Measurements from ENCODE around the gene HOXC6. TPM values are rescaled to one million over a fixed set of nuclear protein-coding genes. Genes with fewer than 3 reads are reported as not detected.

The HOXC6 gene
- total and polyA plus RNA-seq, 9 of the 15 experiments (the other 6 are each of a cell fraction or from before 2014, with no cell fraction given), result 0.06 to 4.0 (median 1.4) TPM

DNA sequence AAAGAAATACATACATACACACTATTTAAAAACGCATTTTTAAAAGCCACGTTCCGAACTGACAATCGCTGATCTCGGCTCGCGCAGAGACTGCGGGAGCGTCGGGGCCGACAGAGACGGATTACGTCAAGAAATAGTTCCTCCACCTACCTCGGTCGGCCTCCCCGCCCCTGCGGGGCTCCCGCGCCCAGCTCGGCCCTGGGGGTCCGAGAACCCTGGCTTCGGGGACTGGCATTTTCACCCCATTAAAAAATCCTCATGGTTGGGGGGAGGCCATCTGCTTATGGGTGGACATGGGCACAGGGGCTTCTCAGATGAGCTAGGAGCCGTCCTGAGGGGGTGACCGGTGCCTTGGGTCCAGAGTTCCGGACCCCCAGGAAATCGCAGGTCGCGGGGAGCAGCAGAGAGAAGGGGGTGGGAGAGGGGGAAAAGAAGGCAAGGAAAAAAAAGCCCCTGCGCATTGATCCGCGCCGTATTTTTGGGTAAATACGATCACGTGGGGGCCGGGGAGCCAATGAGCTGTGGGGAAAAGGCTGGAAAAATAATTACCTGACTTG lies 28.6 kb upstream of the HOXC6 start (continued):
- TF ChIP-seq SMAD1 (IDR thresholded peaks at IDR 0.05; ENCODE audit: low read depth, low read length, partially characterized antibody), result no peak
- no peak for TF ChIP-seq XRCC3 (IDR thresholded peaks at IDR 0.05)
- TF ChIP-seq KAT2B (IDR thresholded peaks at IDR 0.05; ENCODE audit: low read depth, low read length), result no peak
- TF ChIP-seq ZNF239 (CRISPR knock-in tag; IDR thresholded peaks at IDR 0.05), result no peak
- TF ChIP-seq, protein P1, sequence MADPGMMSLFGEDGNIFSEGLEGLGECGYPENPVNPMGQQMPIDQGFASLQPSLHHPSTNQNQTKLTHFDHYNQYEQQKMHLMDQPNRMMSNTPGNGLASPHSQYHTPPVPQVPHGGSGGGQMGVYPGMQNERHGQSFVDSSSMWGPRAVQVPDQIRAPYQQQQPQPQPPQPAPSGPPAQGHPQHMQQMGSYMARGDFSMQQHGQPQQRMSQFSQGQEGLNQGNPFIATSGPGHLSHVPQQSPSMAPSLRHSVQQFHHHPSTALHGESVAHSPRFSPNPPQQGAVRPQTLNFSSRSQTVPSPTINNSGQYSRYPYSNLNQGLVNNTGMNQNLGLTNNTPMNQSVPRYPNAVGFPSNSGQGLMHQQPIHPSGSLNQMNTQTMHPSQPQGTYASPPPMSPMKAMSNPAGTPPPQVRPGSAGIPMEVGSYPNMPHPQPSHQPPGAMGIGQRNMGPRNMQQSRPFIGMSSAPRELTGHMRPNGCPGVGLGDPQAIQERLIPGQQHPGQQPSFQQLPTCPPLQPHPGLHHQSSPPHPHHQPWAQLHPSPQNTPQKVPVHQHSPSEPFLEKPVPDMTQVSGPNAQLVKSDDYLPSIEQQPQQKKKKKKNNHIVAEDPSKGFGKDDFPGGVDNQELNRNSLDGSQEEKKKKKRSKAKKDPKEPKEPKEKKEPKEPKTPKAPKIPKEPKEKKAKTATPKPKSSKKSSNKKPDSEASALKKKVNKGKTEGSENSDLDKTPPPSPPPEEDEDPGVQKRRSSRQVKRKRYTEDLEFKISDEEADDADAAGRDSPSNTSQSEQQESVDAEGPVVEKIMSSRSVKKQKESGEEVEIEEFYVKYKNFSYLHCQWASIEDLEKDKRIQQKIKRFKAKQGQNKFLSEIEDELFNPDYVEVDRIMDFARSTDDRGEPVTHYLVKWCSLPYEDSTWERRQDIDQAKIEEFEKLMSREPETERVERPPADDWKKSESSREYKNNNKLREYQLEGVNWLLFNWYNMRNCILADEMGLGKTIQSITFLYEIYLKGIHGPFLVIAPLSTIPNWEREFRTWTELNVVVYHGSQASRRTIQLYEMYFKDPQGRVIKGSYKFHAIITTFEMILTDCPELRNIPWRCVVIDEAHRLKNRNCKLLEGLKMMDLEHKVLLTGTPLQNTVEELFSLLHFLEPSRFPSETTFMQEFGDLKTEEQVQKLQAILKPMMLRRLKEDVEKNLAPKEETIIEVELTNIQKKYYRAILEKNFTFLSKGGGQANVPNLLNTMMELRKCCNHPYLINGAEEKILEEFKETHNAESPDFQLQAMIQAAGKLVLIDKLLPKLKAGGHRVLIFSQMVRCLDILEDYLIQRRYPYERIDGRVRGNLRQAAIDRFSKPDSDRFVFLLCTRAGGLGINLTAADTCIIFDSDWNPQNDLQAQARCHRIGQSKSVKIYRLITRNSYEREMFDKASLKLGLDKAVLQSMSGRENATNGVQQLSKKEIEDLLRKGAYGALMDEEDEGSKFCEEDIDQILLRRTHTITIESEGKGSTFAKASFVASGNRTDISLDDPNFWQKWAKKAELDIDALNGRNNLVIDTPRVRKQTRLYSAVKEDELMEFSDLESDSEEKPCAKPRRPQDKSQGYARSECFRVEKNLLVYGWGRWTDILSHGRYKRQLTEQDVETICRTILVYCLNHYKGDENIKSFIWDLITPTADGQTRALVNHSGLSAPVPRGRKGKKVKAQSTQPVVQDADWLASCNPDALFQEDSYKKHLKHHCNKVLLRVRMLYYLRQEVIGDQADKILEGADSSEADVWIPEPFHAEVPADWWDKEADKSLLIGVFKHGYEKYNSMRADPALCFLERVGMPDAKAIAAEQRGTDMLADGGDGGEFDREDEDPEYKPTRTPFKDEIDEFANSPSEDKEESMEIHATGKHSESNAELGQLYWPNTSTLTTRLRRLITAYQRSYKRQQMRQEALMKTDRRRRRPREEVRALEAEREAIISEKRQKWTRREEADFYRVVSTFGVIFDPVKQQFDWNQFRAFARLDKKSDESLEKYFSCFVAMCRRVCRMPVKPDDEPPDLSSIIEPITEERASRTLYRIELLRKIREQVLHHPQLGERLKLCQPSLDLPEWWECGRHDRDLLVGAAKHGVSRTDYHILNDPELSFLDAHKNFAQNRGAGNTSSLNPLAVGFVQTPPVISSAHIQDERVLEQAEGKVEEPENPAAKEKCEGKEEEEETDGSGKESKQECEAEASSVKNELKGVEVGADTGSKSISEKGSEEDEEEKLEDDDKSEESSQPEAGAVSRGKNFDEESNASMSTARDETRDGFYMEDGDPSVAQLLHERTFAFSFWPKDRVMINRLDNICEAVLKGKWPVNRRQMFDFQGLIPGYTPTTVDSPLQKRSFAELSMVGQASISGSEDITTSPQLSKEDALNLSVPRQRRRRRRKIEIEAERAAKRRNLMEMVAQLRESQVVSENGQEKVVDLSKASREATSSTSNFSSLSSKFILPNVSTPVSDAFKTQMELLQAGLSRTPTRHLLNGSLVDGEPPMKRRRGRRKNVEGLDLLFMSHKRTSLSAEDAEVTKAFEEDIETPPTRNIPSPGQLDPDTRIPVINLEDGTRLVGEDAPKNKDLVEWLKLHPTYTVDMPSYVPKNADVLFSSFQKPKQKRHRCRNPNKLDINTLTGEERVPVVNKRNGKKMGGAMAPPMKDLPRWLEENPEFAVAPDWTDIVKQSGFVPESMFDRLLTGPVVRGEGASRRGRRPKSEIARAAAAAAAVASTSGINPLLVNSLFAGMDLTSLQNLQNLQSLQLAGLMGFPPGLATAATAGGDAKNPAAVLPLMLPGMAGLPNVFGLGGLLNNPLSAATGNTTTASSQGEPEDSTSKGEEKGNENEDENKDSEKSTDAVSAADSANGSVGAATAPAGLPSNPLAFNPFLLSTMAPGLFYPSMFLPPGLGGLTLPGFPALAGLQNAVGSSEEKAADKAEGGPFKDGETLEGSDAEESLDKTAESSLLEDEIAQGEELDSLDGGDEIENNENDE (IDR thresholded peaks at IDR 0.05; ENCODE audit: low read depth, low read length), result peak; percentile 20
- TF ChIP-seq BMI1 (IDR thresholded peaks at IDR 0.05; ENCODE audit: low read length), result no peak
- TF ChIP-seq FOS (IDR thresholded peaks at IDR 0.05; ENCODE audit: extremely low read depth, insufficient read length), result no peak
- TF ChIP-seq ETV5 (CRISPR knock-in tag; IDR thresholded peaks at IDR 0.05; ENCODE audit: low read depth), result no peak
- no peak for TF ChIP-seq CC2D1A (IDR thresholded peaks at IDR 0.05)
- TF ChIP-seq TCFL5 (CRISPR knock-in tag; conservative IDR thresholded peaks at IDR 0.05), result no peak
- no peak for TF ChIP-seq KAT7 (CRISPR knock-in tag; IDR thresholded peaks at IDR 0.05; ENCODE audit: borderline replicate concordance)
- TF ChIP-seq KLF6 (CRISPR knock-in tag; IDR thresholded peaks at IDR 0.05; ENCODE audit: borderline replicate concordance), result no peak
- TF ChIP-seq, protein P2, sequence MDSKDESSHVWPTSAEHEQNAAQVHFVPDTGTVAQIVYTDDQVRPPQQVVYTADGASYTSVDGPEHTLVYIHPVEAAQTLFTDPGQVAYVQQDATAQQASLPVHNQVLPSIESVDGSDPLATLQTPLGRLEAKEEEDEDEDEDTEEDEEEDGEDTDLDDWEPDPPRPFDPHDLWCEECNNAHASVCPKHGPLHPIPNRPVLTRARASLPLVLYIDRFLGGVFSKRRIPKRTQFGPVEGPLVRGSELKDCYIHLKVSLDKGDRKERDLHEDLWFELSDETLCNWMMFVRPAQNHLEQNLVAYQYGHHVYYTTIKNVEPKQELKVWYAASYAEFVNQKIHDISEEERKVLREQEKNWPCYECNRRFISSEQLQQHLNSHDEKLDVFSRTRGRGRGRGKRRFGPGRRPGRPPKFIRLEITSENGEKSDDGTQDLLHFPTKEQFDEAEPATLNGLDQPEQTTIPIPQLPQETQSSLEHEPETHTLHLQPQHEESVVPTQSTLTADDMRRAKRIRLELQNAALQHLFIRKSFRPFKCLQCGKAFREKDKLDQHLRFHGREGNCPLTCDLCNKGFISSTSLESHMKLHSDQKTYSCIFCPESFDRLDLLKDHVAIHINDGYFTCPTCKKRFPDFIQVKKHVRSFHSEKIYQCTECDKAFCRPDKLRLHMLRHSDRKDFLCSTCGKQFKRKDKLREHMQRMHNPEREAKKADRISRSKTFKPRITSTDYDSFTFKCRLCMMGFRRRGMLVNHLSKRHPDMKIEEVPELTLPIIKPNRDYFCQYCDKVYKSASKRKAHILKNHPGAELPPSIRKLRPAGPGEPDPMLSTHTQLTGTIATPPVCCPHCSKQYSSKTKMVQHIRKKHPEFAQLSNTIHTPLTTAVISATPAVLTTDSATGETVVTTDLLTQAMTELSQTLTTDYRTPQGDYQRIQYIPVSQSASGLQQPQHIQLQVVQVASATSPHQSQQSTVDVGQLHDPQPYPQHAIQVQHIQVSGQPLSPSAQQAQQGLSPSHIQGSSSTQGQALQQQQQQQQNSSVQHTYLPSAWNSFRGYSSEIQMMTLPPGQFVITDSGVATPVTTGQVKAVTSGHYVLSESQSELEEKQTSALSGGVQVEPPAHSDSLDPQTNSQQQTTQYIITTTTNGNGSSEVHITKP (IDR thresholded peaks at IDR 0.05; ENCODE audit: partially characterized antibody), result peak; percentile 96
- TF ChIP-seq RNF2 (IDR thresholded peaks at IDR 0.05), result no peak
- TF ChIP-seq ZNF780A (CRISPR knock-in tag; IDR thresholded peaks at IDR 0.05), result no peak
- TF ChIP-seq ZFPM2 (CRISPR knock-in tag; IDR thresholded peaks at IDR 0.05), result no peak
